ENCODE results near the gene PRRG2.

PRRG2 gene

GRCh38 chr19:49590071-49590970, 9.2 kb downstream of the PRRG2 start (continued):
- 0 out of 2 replicates have a peak, but pooled peaks have one; percentile 60 for TF ChIP-seq ZBTB48 (tag by site-specific recombination; IDR thresholded peaks at IDR 0.05)
- peak; percentile 57; the same call in 1 of the 2 replicates for TF ChIP-seq KLF8 (tag by site-specific recombination; IDR thresholded peaks at IDR 0.05)
- TF ChIP-seq HOXC10 (CRISPR knock-in tag; IDR thresholded peaks at IDR 0.05), result 0 out of 2 replicates have a peak, but pooled peaks have one; percentile 49
- TF ChIP-seq GLIS1 (tag by site-specific recombination; IDR thresholded peaks at IDR 0.05), result peak; percentile 23; the same call in 1 of the 2 replicates
- peak; percentile 81; the same call in 1 of the 2 replicates for TF ChIP-seq ZBTB10 (tag by site-specific recombination; IDR thresholded peaks at IDR 0.05)
- peak; percentile 28; the same call in 1 of the 2 replicates for TF ChIP-seq IKZF3 (tag by site-specific recombination; IDR thresholded peaks at IDR 0.05)
- TF ChIP-seq ZBTB17 (tag by site-specific recombination; IDR thresholded peaks at IDR 0.05), result peak; percentile 78; the same call in 1 of the 2 replicates
- TF ChIP-seq ZBTB7A (tag by site-specific recombination; IDR thresholded peaks at IDR 0.05; ENCODE audit: low read depth), result peak; percentile 75; the same call in 1 of the 2 replicates
- peak; percentile 92 for TF ChIP-seq PRDM10 (tag by site-specific recombination; IDR thresholded peaks at IDR 0.05)
- TF ChIP-seq ZNF155 (tag by site-specific recombination; IDR thresholded peaks at IDR 0.05), result no peak
- TF ChIP-seq ZNF2 (tag by site-specific recombination; IDR thresholded peaks at IDR 0.05), result peak; percentile 60
- TF ChIP-seq SETDB1 (IDR thresholded peaks at IDR 0.05; ENCODE audit: insufficient read length, low read length), result no peak
- TF ChIP-seq SP3 (tag by site-specific recombination; IDR thresholded peaks at IDR 0.05), result peak; percentile 89
- 0 out of 2 replicates have a peak, but pooled peaks have one; percentile 31 for TF ChIP-seq KLF17 (tag by site-specific recombination; IDR thresholded peaks at IDR 0.05)
- TF ChIP-seq PRDM4 (tag by site-specific recombination; IDR thresholded peaks at IDR 0.05), result peak; percentile 16; the same call in 1 of the 2 replicates
- peak; percentile 84 for TF ChIP-seq ZBTB26 (tag by site-specific recombination; optimal IDR thresholded peaks at IDR 0.05)
- TF ChIP-seq ZBTB11 (tag by site-specific recombination; conservative IDR thresholded peaks at IDR 0.05; ENCODE audit: low read depth), result peak; percentile 75
- TF ChIP-seq ZFP37 (tag by site-specific recombination; IDR thresholded peaks at IDR 0.05), result peak; percentile 73; the same call in 1 of the 2 replicates
- peak; percentile 83 for TF ChIP-seq PATZ1 (tag by site-specific recombination; IDR thresholded peaks at IDR 0.05)

All from HEK293 (cell line).